Glomerular visceral epithelial cell (primary cell): Measurements from ENCODE around the gene C19orf67.

Experiments used
- DNase-seq: peaks from one replicate; pipeline ENCODE4 v3.0.0-alpha.2; 2016; ENCODE audit errors: extremely low spot score

Gene C19orf67

DNA sequence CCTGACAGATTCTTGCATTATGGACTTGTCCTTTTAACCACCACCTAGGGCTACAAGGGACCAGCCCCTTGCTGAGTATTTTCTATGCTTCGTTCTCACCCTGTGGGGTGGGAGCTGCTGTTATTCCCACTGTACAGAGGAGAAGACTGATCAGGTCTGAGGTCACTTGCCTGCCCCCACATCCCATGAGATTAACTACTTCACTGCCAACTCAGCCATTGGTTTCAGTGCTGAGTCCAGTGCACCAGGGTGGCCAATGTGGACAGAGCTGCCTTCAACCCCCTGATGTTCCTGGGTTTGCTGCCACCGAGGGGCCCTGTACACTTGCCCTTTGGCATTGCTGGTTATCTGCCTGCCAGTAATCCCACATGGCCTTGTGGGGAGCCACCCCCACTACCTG lies 25.1 kb upstream of the C19orf67 start:
- DNase-seq, result no peak

DNA sequence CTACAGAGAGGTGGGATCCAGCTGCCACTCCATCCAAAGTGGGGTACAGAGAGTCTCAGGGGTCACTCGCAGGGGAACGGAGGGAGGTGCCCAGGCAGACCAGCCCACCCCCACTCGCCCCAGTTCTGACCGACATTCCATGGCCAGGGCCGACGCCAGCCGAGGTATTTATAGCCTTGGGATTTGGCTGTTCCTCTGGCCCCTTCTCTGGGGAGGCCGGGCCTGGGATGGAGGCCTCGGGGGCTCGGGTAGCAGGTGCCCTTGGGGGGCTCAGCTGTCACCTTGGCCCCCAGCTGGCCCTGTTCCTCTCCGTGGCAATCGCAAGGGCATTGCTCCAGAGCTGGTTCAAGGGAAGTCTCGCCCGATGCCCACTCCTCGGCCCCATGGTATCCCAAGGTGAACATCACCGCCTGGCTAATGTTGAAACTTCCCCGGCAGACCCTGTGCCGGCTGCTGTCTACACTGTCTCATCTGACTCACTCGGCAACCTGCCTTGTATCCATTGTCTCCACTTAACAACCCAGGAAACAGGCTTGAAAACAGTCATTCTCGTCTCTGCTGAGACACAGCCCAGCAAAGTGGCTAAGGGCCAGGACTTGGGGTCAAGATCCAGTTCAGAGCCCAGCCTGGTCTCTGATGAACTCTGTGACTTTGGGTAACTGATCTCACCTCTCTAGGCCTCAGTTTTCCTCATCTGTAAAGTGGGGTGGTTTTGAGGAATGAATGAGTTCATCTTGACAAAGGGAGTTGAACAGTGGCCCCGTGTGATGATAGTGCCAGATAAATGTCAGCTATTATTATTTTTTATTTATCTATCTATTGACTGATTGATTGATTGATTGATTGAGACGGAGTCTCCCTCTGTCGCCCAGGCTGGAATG lies 22.2 kb upstream of the C19orf67 start:
- DNase-seq, result no peak

DNA sequence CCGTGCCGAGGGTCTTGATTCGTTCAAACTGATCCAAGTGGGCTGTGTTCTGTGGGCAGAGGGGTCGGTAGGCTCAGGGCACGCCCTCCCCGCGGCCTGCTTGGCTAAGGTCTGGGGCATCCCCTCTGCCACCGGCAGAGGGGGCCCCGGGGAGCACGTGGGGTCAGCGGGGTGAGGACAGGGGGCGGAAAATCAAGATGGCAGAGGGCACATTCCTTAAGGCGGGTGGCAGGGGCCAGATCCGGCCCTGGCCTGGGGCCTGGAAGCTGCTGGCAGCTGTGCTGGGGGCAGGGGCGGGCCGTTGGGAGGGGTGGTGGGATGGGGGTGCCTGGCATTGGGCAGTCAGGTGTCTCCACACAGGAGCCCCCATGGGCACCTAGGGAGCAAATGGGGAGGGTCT lies 21.3 kb upstream of the C19orf67 start:
- DNase-seq, result no peak

DNA sequence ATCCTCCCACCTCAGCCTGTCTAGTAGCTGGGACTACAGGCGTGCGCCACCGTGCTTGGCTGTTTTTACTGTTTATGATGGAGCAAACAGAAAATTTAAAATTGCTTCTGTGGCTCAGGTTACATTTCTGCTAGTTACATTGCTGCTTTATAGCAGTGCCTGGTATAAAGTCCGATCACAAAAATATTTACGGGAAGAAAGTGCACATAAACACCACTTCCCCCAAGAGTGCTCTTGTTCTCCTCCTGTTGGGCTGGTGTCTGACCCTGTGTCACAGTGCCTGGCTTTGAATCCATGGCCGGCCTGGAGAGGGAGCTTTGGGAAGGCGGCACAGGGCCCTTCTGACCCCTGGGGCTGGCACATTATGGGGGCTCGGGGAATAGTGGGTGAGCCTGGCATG lies 20.1 kb upstream of the C19orf67 start:
- DNase-seq, result no peak

DNA sequence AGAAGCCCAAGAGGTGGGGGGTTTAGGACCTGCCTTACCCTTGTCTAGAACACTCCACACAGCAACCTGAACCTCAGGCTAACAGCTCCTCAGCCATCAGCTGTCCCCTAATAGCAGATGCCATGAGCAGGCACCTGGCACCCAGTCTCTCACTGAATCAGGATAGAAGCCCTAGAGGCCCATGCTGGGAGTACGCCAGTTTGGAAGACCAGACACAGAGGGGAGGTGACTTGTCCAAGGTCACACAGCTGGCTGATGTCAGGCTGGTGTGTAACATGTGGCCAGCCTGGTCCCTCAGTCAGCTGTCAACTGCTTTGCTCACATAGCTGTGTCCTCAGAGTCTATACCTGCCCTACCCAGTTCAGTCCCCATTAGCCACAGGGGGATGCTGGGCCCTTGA lies 17.7 kb upstream of the C19orf67 start:
- no peak for DNase-seq

DNA sequence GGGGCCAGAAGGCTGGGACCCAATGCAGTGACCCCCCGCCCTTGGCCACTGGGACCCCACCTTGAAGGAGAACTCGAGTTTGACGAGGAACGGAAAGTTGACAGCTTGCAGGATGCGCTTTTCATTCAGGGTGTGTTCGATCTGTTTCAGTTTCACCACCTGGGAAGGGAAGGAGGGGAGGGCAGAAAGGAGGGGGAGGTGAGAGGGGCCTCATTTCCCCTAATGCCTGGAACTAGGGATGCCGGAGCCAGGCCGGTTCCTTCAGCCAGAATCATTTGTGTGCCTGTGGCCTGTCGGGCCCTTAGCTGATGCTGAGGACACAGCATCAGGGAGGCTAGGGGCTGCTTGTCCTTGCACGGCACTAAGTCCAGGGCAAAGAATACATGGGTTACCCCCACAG lies 17.2 kb upstream of the C19orf67 start:
- DNase-seq, result no peak

DNA sequence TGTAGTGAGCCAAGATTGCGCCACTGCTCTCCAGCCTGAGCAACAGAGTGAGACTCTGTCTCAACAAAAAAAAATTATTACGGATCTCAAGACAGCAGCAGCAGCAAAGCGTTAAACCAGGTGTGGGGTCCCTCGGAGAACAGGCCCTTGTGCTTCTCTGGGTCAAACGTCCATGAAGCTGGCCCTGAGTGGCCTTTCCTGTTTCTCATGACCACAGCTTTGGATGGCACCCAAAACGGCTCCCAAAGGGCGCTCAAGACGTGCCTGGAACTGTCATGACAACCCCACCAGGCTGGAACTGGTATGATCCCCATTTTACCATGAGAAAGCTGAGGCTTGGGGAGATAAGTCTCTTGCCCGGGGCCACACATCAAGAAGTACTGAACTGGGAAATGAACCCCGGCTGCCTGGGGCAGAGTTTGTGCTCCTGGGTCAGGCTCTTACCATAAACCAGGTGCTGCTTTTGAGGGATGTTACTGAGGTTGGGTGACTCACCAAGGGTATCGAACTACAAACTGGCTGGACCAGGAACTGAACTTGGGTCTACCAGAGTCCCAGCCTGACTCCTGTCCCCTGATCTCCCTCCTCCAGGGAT lies 16.6 kb upstream of the C19orf67 start:
- no peak for DNase-seq

DNA sequence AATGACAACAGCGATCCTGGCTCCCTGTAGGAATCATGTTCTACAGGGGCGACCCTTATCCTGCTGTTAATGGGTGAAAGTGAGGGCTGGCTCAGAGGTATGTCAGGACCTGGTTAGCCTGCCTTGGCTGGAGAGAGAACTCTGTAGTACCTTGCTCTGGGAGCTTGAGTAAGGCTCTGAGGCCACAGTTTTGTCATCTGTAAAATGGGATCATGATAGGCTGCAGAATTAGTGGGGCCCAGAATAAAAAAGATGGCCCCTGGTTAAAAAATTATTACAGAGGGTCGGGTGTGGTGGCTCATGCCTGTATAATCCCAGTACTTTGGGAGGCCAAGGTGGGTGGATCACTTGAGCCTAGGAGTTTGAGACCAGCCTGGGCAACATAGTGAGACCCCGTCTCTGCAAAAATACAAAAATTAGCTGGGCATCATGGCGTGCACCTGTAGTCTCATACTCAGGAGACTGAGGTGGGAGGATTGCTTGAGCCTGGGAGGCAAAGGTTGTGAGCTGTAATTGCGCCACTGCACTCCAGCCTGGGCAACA lies 15.5 kb upstream of the C19orf67 start:
- DNase-seq, result no peak

DNA sequence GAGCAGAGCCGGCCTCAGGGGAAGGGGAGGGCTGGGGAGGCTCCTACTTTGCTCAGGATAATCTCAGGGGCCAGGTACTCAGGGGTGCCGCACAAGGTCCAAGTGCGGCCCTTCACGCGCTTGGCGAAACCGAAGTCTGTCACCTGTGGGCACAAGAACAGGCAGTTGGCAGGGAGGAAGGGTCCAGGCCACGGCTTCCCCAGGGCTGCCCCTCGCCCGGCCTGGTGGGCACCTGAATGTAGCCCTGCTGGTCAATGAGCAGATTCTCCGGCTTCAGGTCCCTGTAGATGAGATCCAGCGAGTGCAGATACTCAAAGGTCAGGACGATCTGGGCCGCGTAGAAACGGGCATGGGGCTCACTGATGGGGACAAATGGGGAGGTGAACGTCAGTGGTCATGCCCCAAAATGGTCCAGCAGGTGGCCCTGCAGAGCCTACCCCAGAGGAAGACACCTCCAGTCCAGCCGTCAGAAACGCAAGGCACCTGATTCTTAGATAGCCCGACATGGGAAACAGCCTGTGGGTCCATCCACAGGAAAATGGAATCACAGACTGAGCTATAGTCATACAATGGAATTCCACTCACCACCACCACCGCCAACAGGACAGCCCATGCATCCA lies 12.1 kb upstream of the C19orf67 start:
- DNase-seq, result no peak

DNA sequence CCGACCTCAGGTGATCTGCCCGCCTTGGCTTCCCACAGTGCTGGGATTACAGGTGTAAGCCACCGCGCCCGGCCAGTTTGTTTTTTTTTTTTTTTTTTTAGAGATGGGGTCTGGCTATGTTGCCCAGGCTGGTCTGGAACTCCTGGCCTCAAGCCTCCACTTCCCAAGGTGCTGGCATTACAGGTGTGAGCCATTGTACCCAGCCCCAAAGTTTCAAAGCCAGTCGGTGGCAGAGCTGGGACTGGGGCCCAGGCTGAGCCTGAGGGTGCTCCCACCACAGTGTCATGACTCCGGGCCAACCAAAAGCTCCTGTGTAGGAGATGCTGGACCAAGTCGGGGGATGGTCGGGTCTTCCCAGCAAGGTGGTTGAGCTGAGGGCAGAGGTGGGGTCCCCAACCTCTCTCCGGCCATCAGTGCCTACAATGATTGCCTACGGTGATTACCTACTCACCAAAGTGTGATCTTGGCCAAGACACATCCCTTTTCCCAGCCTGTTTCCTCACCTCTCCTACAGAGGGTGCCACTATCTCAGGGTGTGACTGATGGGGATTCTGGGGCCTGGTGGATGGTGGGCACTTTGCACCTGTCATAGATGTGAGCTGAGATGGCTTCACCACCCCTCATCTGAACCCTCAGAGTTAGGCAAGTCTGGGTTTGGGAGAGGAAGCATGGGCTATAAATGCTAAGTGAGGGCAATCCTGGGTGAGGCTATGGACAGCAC lies 10.8 kb upstream of the C19orf67 start:
- DNase-seq, result no peak

DNA sequence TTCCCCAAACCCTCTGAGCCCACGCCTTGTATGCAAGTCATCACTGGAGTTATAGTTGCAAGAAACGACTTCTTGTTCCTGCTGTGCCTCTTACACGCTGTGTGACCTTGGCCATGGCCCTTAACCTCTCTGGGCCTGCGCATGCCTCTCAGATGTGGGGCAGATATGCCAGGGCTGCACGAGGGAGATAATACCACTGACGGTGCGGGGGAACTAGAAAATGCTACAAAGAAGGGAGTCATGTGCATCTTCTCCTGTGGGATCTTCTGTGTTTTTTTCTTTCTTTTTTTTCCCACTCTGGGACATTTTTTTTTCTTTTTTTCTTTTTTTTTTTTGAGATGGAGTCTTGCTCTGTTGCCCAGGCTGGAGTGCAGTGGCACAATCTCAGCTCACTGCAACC lies 9.3 kb upstream of the C19orf67 start:
- DNase-seq, result no peak

DNA sequence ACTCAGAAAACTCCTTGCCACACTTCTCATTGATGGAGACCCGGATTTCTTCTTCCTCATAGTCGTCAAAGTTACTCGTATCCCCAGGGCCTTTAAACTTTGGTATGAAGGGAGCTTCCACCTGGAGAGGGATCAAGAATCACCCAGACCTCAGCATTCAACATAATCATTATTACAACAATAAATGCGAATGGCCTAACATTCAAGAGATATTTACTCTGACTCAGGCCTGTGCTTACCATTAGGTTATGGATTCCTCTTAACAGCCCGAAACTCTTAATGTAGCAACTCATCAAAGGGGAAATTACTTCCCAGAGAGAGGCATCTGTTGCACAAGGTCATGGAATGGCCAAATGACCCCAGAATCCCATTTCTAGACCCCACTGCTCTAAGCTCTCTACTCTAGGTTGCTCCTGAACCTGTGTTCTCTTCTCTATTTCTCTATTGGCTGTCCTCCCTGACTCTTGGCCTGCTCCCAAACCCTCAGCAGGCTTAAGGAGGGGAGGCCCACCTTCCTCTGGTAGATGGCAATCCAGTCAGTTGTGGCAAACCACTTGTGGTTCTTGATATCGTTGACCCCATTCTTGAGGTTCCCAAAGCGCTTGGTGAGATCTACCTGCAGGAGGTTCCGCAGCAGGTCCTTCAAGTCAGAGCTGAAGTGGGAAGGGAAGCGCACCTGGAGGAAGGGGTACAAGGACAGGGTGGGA lies 7.7 kb upstream of the C19orf67 start:
- DNase-seq, result no peak

DNA sequence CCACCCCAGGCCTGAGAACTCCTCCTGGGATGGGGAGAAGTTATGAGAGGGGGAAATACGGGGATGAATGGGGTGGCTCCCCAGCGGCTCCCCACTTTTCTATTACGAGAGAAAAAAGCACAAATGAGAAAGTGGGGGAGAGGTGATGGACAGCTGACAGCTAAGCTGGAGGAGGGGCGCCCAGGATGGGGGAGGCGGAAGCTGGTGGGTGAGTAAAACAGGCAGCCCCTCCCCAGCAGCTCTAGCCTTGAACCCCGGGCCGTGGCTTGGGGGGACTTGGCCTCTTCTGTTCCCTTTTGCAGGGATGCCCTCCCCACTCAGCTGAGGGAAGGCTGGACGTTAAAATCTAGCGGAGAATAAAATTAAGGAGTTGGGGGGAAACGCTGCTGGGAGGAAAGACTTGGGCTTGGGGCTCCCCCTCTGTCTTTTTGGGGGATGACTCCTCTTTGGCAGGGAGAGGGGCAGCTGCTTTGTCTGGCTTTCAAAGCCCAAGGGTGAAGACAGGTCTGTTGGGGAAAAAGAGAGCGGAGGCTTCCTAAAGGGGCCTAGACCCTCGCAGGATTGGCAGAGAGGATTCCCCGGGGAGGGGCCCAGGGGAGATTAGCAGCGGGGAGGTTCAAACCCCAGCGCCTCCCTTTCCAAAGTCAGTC lies 6.4 kb upstream of the C19orf67 start:
- DNase-seq, result no peak

DNA sequence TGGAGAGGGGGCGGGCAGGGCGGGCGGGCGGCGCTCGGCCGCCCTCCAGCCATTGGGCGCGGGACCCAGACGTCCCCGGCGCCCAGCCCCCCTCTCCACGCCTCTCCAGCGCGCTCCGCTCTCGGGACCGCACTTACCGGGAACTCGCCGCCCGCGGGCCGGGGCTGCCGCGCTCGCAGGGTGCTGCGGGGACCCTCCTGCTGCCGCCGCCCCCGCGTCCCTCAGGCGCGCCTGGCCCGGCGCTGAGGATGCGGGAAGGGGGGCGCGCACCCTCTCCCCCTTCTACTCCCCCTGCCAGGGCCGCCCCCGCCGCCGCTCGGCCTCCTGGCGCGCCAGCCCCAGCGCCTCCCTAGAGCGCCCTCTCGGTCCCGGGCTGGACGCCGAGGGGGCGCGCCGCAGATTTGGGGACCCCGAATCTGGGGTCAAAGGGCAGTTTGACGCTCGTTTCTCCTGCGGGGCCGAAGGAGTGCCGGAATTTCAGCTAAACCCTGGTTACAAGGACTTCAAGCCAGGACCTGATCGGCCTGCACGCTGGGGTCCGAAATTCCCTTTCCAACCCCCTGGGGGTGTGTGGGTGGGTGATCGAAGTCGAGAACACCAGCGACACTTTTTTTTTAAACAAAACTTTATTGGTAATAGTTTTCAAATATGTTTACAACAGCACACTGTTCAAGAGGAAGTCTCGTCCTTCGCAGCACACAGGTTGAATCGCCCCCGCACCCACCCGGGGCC lies 5.7 kb upstream of the C19orf67 start:
- DNase-seq, result peak; percentile 49

DNA sequence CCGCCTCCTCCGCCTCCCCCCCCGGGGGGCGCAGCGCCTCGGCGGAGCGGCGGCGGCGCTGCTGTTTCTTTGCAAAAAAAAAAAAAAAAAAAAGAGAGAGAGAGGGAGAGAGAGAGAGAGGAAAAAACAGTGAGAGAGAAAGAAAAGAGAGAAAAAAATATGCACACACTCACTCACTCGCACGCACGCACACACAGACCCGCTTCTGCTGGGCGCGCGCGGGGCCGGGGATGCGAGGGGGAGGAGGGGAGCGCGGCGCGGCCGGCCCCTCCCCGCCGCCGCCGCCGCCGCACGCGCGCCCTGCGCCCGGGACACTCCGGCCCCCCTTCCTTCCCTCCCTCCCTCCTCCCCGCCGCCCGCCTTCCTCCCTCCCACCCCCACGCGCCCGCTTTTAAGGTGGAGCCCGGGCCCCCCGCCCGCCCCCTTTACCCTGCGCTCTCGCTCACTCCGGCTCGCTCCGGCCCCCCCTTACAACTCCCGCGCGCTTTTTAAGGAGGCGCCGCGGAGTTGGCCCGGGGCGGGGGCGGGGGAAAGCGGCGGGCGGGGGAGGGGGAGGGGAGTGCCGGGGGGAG lies 5.0 kb upstream of the C19orf67 start, which contains the start of gene SAMD1:
TSS of gene SAMD1 (minus strand) at position 243 of the 572 bp plus-strand sequence.
- peak; percentile 93 for DNase-seq

DNA sequence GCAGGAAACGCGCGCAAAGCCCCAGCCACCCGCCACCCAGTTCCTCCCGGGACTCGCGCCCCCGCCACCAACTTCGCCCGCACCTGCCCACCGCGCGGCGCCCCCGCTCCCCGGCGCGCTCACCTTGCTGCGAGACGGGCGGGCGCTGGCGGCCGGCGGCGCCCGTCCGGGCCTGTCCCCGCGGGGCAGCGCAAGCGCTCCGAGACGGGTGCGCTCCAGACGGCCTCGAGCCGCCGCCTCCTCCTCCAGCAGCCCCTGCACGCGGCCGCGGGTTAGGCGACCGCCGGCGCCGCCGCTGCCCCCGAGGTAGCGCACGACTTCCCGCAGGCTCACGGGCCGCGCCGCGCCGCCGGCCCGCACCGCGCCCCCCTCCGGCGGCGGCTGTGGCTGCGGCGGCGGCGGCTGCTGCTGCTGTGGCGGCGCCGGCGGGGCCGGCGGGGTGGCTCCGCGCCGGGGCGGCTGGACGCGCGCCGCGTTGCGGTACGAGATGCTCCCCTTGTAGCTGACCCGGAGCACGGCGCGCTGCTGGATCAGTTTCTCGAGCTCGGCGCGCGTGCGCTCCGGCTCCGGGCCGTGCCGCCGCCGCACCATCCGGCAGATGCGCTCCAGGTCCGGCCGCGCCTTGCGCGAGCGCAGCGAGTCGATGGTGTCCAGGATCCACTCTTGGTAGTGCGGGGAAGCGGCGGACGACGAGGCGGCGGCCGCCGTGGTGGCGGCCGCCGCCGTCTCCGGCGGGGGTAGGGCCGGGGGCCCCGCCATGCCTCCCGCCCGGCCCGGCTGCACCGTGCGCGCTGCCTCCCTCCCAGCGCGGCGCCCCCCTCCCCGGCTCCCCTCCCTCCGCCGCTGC lies 4.3 kb upstream of the C19orf67 start:
- peak; percentile 54 for DNase-seq

DNA sequence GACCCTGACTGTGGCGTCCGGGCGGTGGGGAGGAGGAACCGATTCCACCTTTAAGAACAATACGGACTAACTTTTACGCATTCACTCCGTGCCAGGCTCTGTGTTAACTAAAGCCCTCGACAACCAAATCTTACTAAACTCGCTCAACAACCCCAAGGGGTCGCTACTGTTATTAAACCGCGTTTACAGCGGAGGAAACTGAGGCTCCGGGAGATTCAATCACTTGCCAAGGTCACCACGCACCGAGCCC lies 3.8 kb upstream of the C19orf67 start:
- DNase-seq, result no peak

DNA sequence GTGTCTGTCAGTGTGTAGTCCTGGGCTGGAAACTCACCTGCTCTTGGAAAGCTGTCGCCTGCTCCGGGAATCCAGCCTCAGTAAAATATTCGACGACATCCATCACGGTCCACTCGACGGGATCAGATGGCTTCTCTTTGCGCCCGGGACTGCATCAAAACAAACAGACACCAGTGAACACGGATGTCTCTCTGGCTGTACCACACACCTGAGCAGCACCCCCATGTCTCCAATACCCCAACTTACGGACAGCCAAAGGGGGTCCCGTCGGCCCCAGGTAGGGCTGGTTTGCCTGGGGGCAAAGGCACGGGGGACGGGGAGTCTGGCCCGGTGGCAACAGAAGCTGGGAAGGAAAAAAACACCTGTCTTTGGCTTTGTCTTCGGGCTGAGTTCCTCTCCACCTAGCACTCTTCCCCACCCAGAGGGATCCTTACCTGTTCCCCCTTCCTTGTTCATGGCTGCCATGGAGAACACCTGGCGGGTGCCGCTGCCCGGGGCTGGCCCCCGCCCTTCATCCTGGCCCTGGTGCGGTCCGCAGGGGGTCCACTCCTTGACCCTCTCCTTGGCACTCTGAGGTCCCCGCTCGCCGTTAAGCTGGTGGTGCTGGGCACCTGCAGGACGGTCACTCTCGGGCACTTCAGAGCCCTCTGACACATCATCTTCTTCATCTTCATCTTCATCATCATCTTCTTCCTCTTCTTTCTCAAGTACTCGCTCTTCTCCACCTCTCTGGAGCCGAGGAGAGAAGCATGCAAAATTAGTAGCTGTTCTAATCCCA lies 3.2 kb upstream of the C19orf67 start:
- no peak for DNase-seq
